Mammary epithelial cell (primary cell): ENCODE measurements around the gene CCDC167.

Source experiments
- CTCF ChIP-seq, 2 donors: IDR thresholded peaks in 1 of 2; conservative IDR thresholded peaks in 1 of 2; 2 replicates each; pipeline ENCODE4 v1.5.1; 2011 to 2012; ENCODE audit warnings: inconsistent platforms in 2 of 2, low read length in 2 of 2, mild to moderate bottlenecking in 2 of 2, control low read depth in 1 of 2, low read depth in 1 of 2; ENCODE audit not compliant: insufficient read depth in 1 of 2; ENCODE audit errors: extremely low read depth in 1 of 2
- EZH2 ChIP-seq: IDR thresholded peaks from 2 replicates; pipeline ENCODE4 v1.6.1; 2012; ENCODE audit warnings: low read length, inconsistent platforms, borderline replicate concordance

GRCh38 chr6:37486121-37486839, 13.4 kb downstream of the CCDC167 start:
- TF ChIP-seq CTCF (conservative IDR thresholded peaks at IDR 0.05 in 1 of 2, IDR thresholded peaks at IDR 0.05 in 1 of 2; ENCODE audit: extremely low read depth in 1 of 2, insufficient read depth in 1 of 2, low read depth in 1 of 2, low read length in 2 of 2) (no peak), EZH2 (no peak)
